GM23338 (cell line): ENCODE data around the gene RPL10A. TPM values are rescaled to one million over a fixed set of nuclear protein-coding genes. Genes with fewer than 3 reads are reported as not detected.

Experiments
- ATAC-seq: fragments of 200-7000 bp; cut with Tn5 transposase; 3 replicates; pipeline ENCODE4 v1.9.1; 2020
- DNase-seq: peaks from one replicate; pipeline ENCODE4 v3.0.0-alpha.2; 2015; ENCODE audit warnings: low spot score
- H2AFZ ChIP-seq: fragments of 200-600 bp; sonication (generic); 2 replicates; pipeline ENCODE4 v1.8.0; 2016; ENCODE audit warnings: antibody characterized with exemption, mild to moderate bottlenecking, moderate library complexity
- H3F3A ChIP-seq: fragments of 200-600 bp; sonication (generic); replicated peaks from 2 replicates; pipeline ENCODE4 v1.8.0; 2017; ENCODE audit warnings: antibody characterized with exemption, mixed run types, low read depth
- H3K27ac ChIP-seq: fragments of 200-600 bp; sonication (generic); 2 replicates; pipeline ENCODE4 v1.6.1; 2016; ENCODE audit warnings: low read depth
- H3K27me3 ChIP-seq: fragments of 200-600 bp; sonication (generic); 2 replicates; pipeline ENCODE4 v1.8.0; 2016; ENCODE audit warnings: mild to moderate bottlenecking, mixed run types, moderate library complexity; ENCODE audit not compliant: insufficient read depth
- H3K36me3 ChIP-seq: fragments of 200-600 bp; sonication (generic); 2 replicates; pipeline ENCODE4 v1.8.0; 2016; ENCODE audit warnings: mild to moderate bottlenecking; ENCODE audit not compliant: insufficient read depth
- H3K4me1 ChIP-seq: fragments of 200-600 bp; sonication (generic); 2 replicates; pipeline ENCODE4 v1.8.0; 2016; ENCODE audit warnings: mild to moderate bottlenecking, moderate library complexity; ENCODE audit not compliant: insufficient read depth
- H3K4me2 ChIP-seq: fragments of 200-600 bp; sonication (generic); 2 replicates; pipeline ENCODE4 v1.7.1; 2017; ENCODE audit warnings: mixed run types
- H3K4me3 ChIP-seq: fragments of 200-600 bp; sonication (generic); 2 replicates; pipeline ENCODE4 v1.6.1; 2016; ENCODE audit warnings: mixed run types
- H3K79me2 ChIP-seq: fragments of 200-600 bp; sonication (generic); replicated peaks from 2 replicates; pipeline ENCODE4 v1.8.0; 2017; ENCODE audit warnings: mild to moderate bottlenecking; ENCODE audit not compliant: insufficient read depth
- H3K9me2 ChIP-seq: fragments of 200-600 bp; sonication (generic); 2 replicates; pipeline ENCODE4 v1.8.0; 2017; ENCODE audit not compliant: insufficient read depth
- H4K20me1 ChIP-seq: fragments of 200-600 bp; sonication (generic); replicated peaks from 2 replicates; pipeline ENCODE4 v1.8.0; 2017; ENCODE audit warnings: mild to moderate bottlenecking; ENCODE audit not compliant: insufficient read depth
- H3K27ac Mint-ChIP-seq: 2 replicates; pipeline ENCODE4 v1.8.0; 2020; ENCODE audit warnings: inconsistent platforms, mild to moderate bottlenecking, moderate library complexity, mixed read lengths
- H3K27me3 Mint-ChIP-seq: 3 replicates; pipeline ENCODE4 v1.8.0; 2022; ENCODE audit warnings: low read depth, mild to moderate bottlenecking, moderate library complexity, mixed read lengths, inconsistent platforms; ENCODE audit not compliant: insufficient read depth, poor library complexity
- H3K36me3 Mint-ChIP-seq: 3 replicates; pipeline ENCODE4 v1.8.0; 2021; ENCODE audit warnings: low read depth, mild to moderate bottlenecking, inconsistent platforms, moderate library complexity, mixed read lengths
- H3K4me1 Mint-ChIP-seq: 3 replicates; pipeline ENCODE4 v1.8.0; 2020; ENCODE audit warnings: mild to moderate bottlenecking, inconsistent platforms, mixed read lengths
- H3K4me3 Mint-ChIP-seq: 3 replicates; pipeline ENCODE4 v1.8.0; 2021; ENCODE audit warnings: moderate library complexity, mild to moderate bottlenecking, inconsistent platforms, mixed read lengths
- H3K9me3 Mint-ChIP-seq: 3 replicates; pipeline ENCODE4 v1.8.0; 2020; ENCODE audit warnings: moderate library complexity, mild to moderate bottlenecking, inconsistent platforms, mixed read lengths
- CREB1 ChIP-seq: fragments of 250-450 bp; sonication (Bioruptor Pico); IDR thresholded peaks from 2 replicates; pipeline ENCODE4 v1.5.0; 2020; ENCODE audit warnings: low read depth, mild to moderate bottlenecking, moderate library complexity
- EZH2 ChIP-seq: fragments of 200-600 bp; sonication (generic); IDR thresholded peaks from one replicate; pipeline ENCODE4 v1.8.0; 2017; ENCODE audit warnings: antibody characterized with exemption, mild to moderate bottlenecking, low read depth; ENCODE audit not compliant: unreplicated experiment
- POLR2AphosphoS5 ChIP-seq: IDR thresholded peaks from 2 replicates; pipeline ENCODE4 v1.6.1; 2016; ENCODE audit warnings: antibody characterized with exemption, low read depth
- ZNF114 ChIP-seq: fragments of 250-450 bp; sonication (Bioruptor Pico); IDR thresholded peaks from 2 replicates; pipeline ENCODE4 v1.5.0; 2020; ENCODE audit warnings: mild to moderate bottlenecking, moderate library complexity
- ZNF331 ChIP-seq: fragments of 250-450 bp; sonication (Bioruptor Pico); IDR thresholded peaks from 2 replicates; pipeline ENCODE4 v1.5.0; 2020; ENCODE audit warnings: low read depth, mild to moderate bottlenecking, moderate library complexity
- polyA plus RNA-seq: library from polyadenylated mRNA; unstranded; fragments of >200 nt; fragmentation: Nextera tagmentation; extraction: Ambion mirVana; gene quantifications from 2 replicates; pipeline ENCODE4 v1.2.1, GENCODE V29; 2016
- total RNA-seq: library from RNA; depleted of rRNA; stranded (reverse); fragments of >200 nt; shearing (Covaris generic); gene quantifications from 2 replicates; pipeline ENCODE4 v1.2.3, GENCODE V29; 2014
- TF ChIP-seq, protein P1 (sequence below): IDR thresholded peaks from 2 replicates; pipeline ENCODE4 v1.6.1; 2016; ENCODE audit warnings: antibody characterized with exemption
- TF ChIP-seq, protein P2 (sequence below), 2 experiments: fragments of 200-600 bp in 1 of 2; sonication (generic) in 1 of 2; conservative IDR thresholded peaks; 2 replicates each; pipeline versions ENCODE4 v1.5.1 to v1.6.1; 2016 to 2017; ENCODE audit warnings: antibody characterized with exemption in 2 of 2, low read depth in 2 of 2, mild to moderate bottlenecking in 2 of 2, moderate library complexity in 1 of 2
- TF ChIP-seq, protein P3 (sequence below): IDR thresholded peaks from one replicate; pipeline ENCODE4 v1.6.1; 2018; ENCODE audit warnings: antibody characterized with exemption; ENCODE audit not compliant: unreplicated experiment

Gene RPL10A
- total and polyA plus RNA-seq, 2 experiments from 2014 or later = 730 to 1,297 TPM

DNA sequence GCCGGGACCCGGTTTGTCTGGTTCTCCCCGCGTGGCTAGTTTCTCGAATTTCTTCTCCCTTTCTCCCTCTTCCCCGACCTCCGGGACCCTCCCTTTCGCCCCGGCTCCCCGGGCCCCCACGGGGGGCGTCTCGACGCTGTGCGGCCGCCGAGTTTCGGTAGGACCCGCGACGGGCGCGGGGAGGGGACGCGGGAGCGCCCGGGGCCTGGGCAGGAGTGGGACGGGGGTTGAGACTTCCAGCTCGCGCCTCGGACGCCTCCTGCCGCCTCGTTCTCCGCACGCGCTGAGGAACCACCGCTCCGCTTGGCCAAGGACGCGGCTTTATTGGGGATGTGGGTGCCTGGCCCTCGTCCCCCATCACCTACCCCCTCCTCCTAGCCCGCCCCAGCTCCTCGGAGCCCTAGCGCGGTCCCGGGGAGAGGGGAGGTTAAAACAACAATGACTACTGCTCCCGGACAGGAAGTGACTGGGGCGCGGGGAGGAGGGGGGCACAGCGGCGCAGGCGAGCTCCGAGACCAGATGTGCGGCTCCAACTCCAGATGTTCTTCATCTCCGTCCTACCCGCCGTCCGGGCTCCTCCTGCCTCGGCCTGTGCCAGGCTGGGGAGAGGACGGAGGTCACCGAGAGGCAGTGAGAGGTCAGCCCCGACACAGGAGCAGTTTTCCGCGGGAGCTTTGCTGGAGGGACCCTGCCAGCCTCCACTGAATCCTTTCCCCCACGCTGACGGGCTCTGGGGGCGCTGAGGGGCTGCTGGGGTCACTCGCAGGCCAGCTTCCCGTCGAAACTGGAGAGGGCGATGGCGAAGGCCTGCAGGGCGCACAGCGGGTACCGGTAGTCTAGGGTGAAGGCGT is 29.6 kb downstream of the RPL10A start:
- H3K27ac ChIP-seq = peak overlapping the region; percentile 94
- H2AFZ ChIP-seq = 0 out of 2 replicates have a peak overlapping the region, but pooled peaks have one; percentile 14
- Mint-ChIP-seq H3K27ac (peak overlapping the region; percentile 86), H3K36me3 (peaks cover 5% of the 10 kb centered on the region; the same call in 1 of the 3 replicates), H3K4me1 (peaks cover 53% of the 10 kb centered on the region), H3K9me3 (no peaks in the 10 kb centered on the region; the same call in 2 of the 3 replicates), H3K27me3 (peaks cover 45% of the 10 kb centered on the region), H3K4me3 (peak overlapping the region; percentile 66)
- TF ChIP-seq POLR2AphosphoS5 (peak; percentile 47; the same call in 1 of the 2 replicates), CREB1 (CRISPR knock-in tag) (peak; percentile 8; the same call in 1 of the 2 replicates), EZH2 (no peak)
- TF ChIP-seq, protein P1, sequence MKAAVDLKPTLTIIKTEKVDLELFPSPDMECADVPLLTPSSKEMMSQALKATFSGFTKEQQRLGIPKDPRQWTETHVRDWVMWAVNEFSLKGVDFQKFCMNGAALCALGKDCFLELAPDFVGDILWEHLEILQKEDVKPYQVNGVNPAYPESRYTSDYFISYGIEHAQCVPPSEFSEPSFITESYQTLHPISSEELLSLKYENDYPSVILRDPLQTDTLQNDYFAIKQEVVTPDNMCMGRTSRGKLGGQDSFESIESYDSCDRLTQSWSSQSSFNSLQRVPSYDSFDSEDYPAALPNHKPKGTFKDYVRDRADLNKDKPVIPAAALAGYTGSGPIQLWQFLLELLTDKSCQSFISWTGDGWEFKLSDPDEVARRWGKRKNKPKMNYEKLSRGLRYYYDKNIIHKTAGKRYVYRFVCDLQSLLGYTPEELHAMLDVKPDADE = peak; percentile 35; the same call in 1 of the 2 replicates
- H3K9me2 ChIP-seq = no peaks in the 10 kb centered on the region
- H3K4me2 ChIP-seq = peak overlapping the region; percentile 97
- peak overlapping the region; percentile 88 for H3K4me3 ChIP-seq
- H3K4me1 ChIP-seq = peaks cover 50% of the 10 kb centered on the region
- H3K36me3 ChIP-seq = no peaks in the 10 kb centered on the region
- peak; percentile 90 for DNase-seq
- ATAC-seq = peak; percentile 52
- H3K79me2 ChIP-seq = peaks cover 33% of the 10 kb centered on the region
- peaks cover 11% of the 10 kb centered on the region; the same call in 1 of the 2 replicates for H4K20me1 ChIP-seq
- peaks cover 9% of the 10 kb centered on the region; the same call in 1 of the 2 replicates for H3K27me3 ChIP-seq
- H3F3A ChIP-seq = 0 out of 2 replicates have a peak, but pooled peaks cover 11% of the 10 kb centered on the region

GRCh38 chr6:35498422-35499067 is 30.3 kb downstream of the RPL10A start:
- H3K4me1 ChIP-seq = peaks cover 42% of the 10 kb centered on the region
- Mint-ChIP-seq H3K27ac (peak overlapping the region; percentile 78; the same call in 1 of the 2 replicates), H3K9me3 (no peaks in the 10 kb centered on the region; the same call in 2 of the 3 replicates), H3K27me3 (peaks cover 39% of the 10 kb centered on the region), H3K4me3 (peak overlapping the region; percentile 66), H3K36me3 (peaks cover 5% of the 10 kb centered on the region; the same call in 1 of the 3 replicates), H3K4me1 (peaks cover 46% of the 10 kb centered on the region)
- H3K27me3 ChIP-seq = peaks cover 9% of the 10 kb centered on the region; the same call in 1 of the 2 replicates
- H4K20me1 ChIP-seq = peaks cover 11% of the 10 kb centered on the region; the same call in 1 of the 2 replicates
- TF ChIP-seq, protein P2, sequence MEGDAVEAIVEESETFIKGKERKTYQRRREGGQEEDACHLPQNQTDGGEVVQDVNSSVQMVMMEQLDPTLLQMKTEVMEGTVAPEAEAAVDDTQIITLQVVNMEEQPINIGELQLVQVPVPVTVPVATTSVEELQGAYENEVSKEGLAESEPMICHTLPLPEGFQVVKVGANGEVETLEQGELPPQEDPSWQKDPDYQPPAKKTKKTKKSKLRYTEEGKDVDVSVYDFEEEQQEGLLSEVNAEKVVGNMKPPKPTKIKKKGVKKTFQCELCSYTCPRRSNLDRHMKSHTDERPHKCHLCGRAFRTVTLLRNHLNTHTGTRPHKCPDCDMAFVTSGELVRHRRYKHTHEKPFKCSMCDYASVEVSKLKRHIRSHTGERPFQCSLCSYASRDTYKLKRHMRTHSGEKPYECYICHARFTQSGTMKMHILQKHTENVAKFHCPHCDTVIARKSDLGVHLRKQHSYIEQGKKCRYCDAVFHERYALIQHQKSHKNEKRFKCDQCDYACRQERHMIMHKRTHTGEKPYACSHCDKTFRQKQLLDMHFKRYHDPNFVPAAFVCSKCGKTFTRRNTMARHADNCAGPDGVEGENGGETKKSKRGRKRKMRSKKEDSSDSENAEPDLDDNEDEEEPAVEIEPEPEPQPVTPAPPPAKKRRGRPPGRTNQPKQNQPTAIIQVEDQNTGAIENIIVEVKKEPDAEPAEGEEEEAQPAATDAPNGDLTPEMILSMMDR (conservative IDR thresholded peaks at IDR 0.05; ENCODE audit: low read depth in 2 of 2) = no peak
- TF ChIP-seq, protein P3, sequence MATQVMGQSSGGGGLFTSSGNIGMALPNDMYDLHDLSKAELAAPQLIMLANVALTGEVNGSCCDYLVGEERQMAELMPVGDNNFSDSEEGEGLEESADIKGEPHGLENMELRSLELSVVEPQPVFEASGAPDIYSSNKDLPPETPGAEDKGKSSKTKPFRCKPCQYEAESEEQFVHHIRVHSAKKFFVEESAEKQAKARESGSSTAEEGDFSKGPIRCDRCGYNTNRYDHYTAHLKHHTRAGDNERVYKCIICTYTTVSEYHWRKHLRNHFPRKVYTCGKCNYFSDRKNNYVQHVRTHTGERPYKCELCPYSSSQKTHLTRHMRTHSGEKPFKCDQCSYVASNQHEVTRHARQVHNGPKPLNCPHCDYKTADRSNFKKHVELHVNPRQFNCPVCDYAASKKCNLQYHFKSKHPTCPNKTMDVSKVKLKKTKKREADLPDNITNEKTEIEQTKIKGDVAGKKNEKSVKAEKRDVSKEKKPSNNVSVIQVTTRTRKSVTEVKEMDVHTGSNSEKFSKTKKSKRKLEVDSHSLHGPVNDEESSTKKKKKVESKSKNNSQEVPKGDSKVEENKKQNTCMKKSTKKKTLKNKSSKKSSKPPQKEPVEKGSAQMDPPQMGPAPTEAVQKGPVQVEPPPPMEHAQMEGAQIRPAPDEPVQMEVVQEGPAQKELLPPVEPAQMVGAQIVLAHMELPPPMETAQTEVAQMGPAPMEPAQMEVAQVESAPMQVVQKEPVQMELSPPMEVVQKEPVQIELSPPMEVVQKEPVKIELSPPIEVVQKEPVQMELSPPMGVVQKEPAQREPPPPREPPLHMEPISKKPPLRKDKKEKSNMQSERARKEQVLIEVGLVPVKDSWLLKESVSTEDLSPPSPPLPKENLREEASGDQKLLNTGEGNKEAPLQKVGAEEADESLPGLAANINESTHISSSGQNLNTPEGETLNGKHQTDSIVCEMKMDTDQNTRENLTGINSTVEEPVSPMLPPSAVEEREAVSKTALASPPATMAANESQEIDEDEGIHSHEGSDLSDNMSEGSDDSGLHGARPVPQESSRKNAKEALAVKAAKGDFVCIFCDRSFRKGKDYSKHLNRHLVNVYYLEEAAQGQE = no peak
- TF ChIP-seq ZNF114 (CRISPR knock-in tag) (no peak), EZH2 (no peak), ZNF331 (no peak), CREB1 (CRISPR knock-in tag) (no peak)
- H3K4me3 ChIP-seq = peak overlapping the region; percentile 88
- no peak for DNase-seq
- no peaks in the 10 kb centered on the region for H3K9me2 ChIP-seq
- peak overlapping the region; percentile 97 for H3K4me2 ChIP-seq
- H3K79me2 ChIP-seq = peaks cover 26% of the 10 kb centered on the region
- H3K36me3 ChIP-seq = no peaks in the 10 kb centered on the region
- no peak; the same call in 2 of the 3 replicates for ATAC-seq
- H3F3A ChIP-seq = 0 out of 2 replicates have a peak, but pooled peaks cover 12% of the 10 kb centered on the region
- H3K27ac ChIP-seq = peak overlapping the region; percentile 94; the same call in 1 of the 2 replicates
- H2AFZ ChIP-seq = 0 out of 2 replicates have a peak overlapping the region, but pooled peaks have one; percentile 14
